ENCODE results near the gene CASP3.
"Not testable (repeated sequence)": the region's sequence is repeated elsewhere in the genome, so short reads cannot be mapped to it uniquely, and the experiment has no call there.

CASP3 gene

DNA sequence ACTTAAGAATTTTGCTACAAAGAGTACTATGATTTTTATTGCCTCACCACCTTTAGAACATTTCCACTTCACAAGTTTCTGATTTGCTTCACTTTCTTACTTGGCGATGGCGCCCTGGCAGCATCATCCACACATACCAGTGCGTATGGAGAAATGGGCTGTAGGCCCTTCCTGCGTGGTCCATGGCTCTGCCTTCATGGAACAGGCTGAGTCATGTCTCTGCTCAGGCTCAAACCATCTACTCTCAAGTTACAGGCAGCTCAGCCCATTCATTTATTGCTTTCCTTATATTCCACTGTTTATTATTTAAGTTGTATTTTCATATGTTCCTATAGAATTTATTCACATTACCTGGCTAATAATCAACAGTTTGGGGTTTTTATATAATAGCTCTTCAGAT lies 21.1 kb downstream of the CASP3 start:
- DNase-seq = no peak

DNA sequence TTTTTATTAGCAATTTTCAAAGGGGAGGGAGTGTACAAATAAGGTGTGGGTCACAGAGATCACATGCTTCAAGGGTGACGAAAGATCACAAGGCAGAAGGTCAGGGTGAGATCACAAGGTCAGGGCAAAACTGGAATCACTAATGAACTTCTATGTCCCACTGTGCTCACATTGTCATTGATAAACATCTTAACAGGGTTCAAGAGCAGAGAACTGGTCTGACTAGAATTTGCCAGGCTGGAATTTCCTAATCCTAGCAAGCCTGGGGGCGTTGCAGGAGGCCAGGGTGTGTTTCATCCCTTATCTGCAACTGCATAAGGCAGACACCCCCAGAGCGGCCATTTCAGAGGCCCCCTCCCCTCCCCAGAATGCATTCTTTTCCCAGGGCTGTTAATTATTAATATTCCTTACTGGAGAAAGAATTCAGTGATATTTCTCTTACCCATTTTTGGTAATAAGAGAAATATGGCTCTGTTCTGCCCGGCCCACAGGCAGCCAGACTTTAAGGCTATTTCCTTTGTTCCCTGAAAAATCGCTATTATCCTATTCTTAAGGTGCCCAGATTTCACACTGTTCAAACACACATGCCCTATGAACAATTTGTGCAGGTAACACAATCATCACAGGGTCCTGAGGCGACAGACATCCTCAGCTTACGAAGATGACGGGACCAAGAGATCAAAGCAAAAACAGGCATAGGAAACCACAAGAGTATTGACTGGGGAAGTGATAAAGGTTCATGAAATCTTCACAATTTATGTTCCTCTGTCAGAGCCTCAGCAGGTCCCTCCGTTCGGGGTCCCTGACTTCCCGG lies 23.3 kb downstream of the CASP3 start:
- not testable (repeated sequence) for DNase-seq

DNA sequence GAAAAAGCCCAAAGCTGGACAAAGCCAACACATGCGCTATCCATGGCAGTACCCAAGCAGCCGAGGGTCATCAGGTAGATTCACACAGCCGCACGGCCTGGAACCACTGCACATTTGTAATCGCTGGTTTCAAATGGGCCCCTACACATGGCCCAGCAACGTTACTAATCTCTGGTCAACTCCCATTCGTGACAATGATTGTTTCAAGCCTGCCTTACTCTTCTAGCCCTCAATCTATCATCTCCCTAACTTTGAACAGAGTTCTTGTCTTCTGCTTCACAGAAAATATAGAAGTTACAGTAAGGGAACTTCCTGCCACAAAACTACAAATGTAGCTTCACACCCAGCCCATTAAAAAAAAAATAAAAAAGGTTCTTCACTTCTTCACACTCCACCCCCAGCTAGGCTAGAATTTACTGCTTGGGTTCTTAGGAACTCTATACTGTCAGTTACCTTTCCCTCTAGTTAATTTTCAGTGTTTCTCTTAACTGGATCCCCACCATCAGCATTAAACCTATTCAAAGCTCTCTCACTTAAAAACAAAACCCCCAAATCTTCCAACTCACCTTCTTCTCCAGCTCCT lies 24.2 kb downstream of the CASP3 start:
- DNase-seq = no peak

DNA sequence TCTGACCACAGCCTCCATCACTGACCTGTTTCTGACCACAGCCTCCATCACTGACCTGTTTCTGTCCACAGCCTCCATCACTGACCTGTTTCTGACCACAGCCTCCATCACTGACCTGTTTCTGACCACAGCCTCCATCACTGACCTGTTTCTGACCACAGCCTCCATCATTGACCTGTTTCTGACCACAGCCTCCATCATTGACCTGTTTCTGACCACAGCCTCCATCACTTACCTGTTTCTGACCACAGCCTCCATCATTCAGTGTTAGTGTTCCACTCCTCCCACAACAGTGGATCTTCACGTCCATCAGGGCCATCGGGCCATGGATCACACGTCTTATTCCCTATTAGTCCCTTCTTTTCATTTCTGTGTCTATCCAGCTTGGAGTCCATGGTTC lies 24.7 kb downstream of the CASP3 start:
- not testable (repeated sequence) for DNase-seq

DNA sequence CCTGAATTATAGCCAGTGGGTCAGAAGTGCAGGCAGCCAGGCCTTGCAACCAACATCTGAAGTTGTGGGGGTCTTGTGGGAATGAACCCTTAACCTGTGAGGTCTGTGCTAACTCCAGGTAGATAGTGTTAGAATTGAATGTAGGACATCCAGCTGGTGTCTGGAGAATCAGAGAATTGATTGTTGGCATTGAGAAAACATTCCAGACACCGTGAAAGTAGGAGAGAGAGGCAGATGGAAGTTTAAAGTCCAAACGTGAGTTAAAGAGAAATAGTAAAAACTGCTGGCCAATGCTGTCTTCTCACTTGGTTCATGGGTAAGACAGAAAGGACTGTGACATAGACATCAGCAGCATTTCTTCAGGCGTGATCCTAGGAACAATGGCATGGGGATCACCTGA lies 27.7 kb downstream of the CASP3 start:
- DNase-seq = no peak

DNA sequence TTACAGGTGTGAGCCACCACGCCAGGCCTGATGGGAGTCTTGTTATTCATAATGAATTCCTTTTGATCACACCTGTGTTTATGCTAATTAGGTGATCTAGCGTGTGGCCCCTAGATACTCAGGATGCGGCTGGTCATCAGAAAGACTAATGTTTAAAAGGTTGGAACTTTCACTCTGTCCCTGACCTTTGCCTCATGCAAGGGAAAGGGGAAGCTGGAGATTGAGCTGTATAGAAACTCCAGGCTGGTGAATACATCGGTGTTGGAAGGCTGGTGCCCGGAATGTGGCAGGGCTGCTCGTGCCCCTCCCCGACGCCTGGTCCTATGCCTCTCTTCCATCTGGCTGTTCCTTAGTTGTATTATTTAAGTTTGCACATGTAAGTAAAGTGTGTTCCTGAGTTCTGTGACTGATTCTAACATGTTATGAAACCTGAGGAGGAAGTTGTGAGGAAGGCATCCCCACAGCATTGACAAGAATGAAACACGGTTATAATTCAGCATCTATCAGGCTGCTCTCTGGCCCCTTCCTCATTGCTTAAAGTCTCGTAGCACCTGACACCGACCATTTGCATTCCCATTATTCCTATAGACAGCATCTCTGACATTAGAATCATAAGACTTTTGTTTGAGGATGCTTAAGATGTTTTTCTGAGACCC lies 28.9 kb downstream of the CASP3 start:
- no peak for DNase-seq

DNA sequence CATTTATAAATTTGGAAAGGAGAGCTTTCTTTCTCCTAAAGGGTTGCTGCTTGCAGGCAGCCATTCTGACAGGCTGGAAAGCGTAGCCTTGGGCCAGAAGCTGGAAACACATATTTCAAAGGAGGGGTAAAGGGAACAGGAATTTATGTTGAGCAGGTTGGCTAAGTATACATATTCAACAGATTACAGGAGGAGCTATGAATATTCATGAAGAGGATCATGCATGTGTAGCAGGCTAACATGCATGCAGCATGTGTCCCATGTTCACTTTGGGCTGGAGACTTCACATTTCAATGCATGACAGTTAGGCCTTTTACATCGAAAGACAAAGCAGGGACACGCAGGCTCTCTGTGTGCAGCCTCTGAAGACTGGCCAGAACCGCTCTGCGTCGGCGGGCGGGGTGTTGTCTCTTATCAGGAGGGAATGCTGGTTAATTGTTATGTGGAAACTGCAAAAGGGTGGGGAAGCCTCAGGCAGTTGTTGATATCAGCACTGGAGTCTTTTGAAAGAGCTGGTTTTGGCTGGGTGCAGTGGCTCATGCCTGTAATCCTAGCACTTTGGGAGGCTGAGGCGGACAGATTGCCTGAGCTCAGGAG lies 31.5 kb downstream of the CASP3 start:
- DNase-seq = no peak

DNA sequence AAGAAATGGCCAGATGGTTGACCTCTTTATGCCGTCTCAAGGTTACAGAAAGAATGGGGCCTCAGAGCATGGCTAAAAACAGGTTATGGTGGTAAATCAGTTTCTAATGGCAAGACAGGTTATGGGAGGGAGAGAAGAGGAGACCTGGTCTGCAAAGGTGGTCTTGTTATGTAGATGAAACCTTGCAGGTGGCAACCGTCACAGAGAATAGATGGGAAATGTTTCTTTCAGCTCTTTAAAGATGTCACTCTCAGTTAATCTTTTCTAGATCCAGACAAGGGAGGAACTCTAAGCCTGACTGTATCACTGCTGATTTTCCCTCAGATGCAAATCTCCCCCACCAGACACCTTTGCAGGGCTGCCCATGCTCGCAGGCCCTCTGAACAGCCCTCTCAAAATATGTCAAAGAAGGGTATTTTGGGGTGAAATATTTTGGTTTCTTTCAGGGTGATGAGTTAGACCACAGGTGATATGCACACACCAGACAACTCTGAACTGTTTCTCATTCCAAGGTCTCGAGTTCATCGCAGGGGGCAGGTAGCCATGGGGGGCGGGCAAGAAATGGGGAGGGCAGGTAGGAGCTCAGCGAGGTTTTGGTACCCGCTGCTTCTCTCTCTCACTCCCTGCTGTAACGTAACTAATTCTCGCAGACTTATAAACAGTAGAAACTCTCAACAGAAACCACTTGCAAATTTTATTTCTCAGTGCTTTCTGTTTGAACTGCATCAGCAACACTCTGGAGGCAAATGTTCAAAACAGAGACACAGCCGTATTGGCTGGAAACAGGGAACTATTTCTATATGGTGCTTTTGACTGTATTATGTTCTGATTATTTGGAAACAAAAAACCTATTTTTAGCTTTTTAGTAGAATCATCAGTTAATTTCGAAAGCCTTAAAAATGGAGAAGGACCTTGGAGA lies 32.4 kb downstream of the CASP3 start:
- DNase-seq = no peak

DNA sequence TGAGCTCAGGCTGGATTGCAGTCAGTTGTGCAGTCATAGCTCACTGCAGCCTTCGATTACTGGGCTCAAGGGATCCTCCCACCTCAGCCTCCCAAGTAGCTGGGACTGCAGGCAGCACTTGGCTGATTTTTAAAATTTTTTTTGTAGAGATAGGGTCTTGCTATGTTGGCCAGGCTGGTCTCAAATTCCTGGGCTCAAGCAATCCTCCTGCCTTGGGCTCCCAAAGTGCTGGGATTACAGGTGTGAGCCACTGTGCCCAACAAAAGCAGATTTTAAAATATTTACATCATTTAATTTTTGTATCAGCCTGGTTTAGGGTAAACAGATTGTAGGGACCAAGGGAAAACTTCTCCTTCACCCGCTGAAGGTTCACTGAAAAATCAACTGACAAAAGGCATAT lies 33.1 kb downstream of the CASP3 start:
- not testable (repeated sequence) for DNase-seq

DNA sequence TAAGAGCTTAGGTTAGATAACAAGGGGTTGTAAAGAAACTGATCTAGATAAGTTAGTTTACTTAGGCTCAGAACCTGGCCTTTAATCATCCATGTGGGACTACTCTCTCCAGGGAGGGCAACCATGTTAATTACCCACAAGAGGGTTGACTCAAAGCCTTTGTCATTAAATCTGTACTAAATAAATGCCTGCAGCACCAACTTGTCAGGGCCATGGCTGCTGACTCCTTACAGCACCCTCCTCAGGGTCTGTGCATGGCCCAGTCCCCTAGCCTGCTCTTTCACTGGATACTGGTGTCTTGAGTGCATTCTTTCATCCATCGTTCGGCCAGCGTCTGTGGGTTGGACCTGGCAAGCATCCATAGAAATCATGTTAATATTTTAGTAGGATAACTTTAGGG lies 34.7 kb downstream of the CASP3 start:
- no peak for DNase-seq

DNA sequence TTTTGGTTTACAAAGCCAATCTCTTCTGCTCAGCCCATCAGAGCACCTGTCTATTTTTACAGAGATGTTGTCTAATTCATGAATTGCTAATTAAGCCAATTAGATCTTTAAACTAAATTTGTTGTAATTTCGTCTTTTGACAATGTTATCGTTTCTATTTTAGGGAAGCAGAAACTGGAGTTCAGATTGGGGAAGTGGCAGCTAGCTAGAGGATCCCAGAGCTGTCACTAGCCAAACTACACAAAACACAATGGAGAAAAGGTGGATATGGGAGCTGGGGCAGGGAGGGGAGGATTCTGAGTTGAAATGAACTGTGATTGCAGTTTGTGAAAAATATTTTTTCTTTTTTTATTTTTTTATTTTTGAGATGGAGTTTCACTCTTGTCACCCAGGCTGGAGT lies 35.8 kb downstream of the CASP3 start:
- DNase-seq = no peak

DNA sequence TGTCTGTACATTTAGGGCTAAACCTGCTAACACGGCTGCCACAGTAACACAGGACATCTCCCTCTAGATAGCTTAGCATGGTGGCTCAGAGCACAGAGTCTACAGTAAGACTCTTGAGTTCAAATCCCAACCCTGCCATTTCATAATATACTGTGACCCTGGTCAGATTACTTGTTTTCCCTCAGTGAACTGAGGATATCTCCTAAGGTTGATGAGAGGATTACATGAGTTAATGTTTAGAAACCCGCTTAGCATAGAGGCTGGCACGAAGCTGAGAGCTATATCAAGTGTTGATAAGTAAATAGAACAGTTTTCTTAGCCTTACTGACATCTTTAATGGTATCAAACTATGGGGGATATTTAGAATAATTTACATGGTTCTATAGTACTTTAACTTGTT lies 37.2 kb downstream of the CASP3 start:
- no peak for DNase-seq

DNA sequence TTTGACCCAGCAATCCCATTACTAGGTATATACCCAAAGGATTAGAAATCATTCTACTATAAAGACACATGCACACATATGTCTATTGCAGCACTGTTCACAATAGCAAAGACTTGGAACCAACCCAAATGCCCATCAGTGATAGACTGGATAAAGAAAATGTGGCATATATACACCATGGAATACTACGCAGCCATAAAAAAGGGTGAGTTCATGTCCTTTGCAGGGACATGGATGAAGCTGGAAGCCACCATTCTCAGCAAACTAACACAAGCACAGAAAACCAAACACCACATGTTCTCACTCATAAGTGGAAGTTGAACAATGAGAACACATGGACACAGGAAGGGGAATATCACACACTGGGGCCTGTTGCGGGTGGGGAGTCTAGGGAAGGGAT lies 41.8 kb downstream of the CASP3 start:
- not testable (repeated sequence) for DNase-seq

DNA sequence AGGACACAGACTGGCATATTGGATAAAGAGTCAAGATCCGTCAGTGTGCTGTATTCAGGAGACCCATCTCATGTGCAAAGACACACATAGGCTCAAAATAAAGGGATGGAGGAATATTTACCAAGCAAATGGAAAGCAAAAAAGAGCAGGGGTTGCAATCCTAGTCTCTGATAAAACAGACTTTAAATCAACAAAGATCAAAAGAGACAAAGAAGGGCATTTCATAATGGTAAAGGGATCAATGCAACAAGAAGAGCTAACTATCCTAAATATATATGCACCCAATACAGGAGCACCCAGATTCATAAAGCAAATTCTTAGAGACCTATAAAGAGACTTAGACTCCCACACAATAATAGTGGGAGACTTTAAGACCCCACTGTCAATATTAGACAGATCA lies 46.4 kb downstream of the CASP3 start:
- not testable (repeated sequence) for DNase-seq

DNA sequence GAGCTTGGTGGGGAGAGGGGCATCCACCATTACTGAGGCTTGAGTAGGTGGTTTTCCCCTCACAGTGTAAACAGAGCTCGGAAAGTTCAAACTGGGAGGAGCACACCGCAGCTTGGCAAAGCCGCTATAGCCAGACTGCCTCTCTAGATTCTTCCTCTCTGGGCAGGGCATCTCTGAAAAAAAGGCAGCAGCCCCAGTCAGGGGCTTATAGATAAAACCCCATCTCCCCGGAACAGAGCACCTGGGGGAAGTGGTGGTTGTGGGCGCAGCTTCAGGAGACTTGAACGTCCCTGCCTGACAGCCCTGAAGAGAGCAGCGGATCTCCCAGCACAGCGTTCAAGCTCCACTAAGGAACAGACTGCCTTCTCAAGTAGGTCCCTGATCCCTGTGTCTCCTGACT lies 48.3 kb downstream of the CASP3 start:
- not testable (repeated sequence) for DNase-seq

DNA sequence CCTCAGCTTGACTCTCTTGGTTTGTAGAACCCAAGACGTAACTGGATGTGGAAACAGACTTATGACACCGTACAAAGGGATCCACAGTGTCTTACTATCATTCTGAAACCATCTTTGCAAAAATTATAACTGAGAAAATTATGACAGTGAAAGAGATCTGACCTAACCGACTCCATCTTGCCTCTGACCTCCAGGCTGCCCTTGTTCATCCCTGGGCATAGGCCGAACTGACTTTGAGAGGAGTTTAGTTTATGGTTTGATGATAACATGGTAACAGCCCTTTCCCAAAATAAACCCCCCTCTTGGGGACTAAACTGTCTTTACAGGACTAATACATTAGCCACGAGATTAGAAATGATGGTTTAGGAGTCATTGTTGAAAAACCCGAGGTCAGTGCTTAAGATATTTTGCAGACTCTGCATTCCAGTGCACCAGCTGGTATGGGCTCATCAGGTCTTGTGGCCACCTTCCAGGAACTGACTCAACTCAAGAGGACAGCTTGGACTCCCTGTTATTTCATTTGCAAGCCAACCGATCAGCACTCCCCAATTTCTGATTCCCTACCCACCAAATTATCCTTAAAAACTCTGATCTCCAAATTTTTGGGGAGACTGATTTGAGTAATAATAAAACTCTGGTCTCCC lies 49.6 kb downstream of the CASP3 start:
- DNase-seq = peak; percentile 0

DNA sequence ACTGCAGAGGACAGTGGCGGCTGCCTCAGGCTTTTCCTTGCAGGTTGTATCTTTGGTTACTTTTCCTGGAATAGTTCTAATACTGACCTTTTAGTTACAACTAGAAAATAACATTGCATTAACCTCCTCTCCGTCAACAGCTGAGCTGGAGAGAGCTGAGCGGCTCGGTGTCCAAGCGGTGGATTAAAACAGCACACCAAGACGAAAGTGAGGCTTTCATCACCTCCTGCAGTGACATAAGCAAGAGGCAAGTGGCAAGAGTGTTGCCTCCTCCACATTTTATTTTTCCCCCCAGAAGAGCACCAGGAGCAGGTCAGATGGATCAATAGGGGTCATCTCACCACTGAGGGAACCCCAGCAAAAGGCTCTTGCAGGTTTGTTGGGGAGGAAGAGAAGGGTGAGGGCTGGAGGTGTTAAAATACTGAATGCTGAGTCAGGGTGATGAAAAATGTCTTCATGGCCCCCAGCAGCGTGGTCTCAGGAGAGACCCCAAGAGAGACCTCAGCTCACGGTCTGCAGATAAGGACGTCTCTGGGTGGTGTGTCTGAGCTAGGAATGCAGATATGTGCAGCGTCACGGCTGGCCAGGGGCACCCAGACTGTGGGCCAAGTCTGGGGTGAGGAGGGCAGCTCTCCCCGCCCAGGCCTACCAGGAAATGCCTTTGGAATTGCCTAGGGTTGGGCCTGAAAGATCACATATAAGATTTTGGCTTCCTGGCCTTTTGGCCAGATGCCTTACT lies 50.3 kb downstream of the CASP3 start:
- DNase-seq = no peak

DNA sequence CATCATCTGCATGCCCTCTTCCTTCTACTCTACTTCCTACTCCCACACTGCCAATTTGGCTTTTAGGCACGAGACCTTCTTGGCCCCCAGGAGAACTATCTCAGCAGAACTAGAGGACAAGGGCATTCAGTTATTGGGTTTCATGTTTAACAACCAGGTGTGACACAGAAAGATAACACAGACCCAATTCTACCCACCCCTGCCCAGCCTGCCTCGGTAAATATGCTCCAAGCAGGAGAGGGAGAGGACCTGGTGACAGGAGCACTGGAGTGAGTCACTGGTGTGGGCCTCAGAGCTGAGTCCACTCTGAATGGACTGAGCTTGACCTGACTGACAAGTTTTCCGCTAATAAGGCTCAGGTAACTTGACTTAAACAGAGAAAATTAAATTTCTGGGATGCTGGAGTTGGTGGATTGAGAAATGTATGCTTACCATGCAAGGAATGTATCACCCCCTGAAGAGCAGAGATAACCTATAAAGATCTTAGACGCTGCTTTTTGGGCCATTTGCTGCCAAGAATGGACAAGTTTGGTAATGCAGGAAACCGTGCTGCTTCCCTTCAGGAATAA lies 52.5 kb downstream of the CASP3 start:
- DNase-seq = no peak

DNA sequence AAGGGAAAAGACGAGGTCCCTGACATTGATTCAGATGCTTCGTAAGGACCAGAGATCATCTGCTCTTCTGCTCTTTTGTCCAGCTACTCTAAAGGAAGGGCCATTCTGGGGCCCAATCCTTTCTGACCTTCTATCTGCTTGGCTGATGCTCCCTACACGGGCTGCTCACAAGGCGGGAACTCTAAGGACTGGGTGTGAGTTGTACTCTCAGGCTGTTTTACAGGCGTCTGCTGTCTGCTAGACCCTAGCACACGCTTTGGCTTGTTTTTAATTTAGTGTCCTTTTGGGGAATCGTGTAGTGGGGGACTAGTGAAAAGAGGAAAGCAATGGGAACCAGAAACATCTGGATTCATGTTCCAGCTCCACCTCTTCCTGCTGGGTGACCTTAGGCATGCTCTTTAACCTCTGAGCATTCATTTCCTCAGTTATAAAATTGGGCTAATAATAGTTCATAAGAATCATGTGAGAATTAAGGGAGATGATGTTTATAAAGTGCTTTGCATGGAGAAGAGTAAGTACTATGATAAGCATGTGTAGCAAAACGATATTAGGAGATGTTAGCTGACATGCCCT lies 53.1 kb downstream of the CASP3 start:
- no peak for DNase-seq

DNA sequence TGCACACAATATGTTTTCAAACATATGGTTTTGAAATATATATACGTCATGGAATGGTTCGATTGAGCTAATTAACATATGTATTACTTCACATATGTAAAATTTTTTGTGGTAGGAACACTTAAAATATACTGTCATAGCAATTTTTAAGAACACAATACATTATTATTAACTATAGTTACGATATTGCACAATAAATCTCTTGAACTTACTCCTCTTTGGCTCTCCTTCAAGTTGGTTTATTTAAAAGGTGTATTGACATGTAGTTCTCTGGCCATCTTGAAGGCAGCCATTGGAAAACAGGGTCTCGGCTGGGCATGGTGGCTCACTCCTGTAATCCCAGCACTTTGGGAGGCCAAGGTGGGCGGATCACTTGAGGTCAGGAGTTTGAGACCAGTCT lies 53.8 kb downstream of the CASP3 start:
- no peak for DNase-seq

DNA sequence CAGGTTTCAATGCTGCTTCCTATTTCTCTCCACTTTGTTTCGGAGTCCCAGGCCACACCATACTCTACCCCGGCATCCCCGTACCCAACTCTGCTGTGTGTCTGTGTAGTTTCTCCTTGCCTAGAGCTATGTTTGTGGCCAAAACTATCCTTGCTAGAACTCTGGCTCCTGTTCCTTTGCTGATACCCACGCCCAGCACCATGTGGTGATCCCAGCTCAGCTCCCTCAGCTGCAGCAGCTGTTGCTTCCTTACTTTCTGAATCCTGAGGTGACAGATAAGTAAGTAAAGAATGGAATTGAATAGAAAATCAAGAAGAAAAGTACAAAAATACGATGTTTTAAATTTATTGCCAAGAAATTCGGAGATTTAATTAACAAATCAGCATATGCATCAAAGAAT lies 55.8 kb downstream of the CASP3 start:
- DNase-seq = no peak

Measured in amniotic stem cell (primary cell).